Fibroblast of lung (primary cell): ENCODE results near the gene HTRA3.

ENCODE experiments used
- CTCF ChIP-seq, 2 donors: IDR thresholded peaks in 1 of 2; conservative IDR thresholded peaks in 1 of 2; 1 replicate in 1 of 2; 2 replicates in 1 of 2; pipeline ENCODE4 v1.5.1; 2011 to 2012; ENCODE audit warnings: low read length in 2 of 2, control low read depth in 1 of 2, inconsistent platforms in 1 of 2, low read depth in 1 of 2, mild to moderate bottlenecking in 1 of 2
- EZH2 ChIP-seq: IDR thresholded peaks from 2 replicates; pipeline ENCODE4 v1.5.1; 2012; ENCODE audit warnings: low read length, control low read depth, mild to moderate bottlenecking; ENCODE audit errors: missing control alignments

DNA sequence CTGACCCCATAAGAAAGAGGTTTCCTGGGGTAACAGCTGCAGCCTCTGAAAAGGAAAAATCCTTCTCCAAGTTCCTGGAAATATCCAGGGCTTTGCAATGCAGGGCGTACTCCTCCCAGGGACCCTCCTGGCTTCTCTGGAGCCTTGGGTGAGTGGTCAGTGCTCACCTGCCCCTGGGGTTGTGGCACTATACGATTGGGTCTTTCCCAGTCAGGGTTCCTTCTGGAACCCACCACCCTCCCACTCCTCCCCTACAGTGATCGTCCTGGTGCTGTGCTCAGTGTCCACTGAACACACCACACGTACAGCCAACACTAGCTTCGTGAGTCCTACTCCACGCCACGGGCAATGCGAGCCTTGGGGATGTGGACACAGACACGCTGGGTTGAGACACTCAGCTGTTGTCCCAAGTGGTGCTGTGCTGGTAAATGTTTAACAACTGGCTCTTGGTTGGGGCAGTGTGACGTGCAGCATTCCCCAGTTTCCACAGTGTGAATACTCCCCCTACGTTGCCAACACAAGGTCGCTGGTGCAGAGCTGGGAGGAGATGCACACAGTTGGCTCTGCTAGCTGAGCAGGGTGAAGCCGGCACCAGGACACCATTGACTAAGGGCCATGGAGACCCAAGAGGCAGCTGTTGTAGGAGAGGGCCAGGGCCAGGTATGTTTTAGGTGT, 65.4 kb downstream of the HTRA3 start:
- TF ChIP-seq EZH2 = no peak
- no peak for TF ChIP-seq CTCF (conservative IDR thresholded peaks at IDR 0.05 in 1 of 2, IDR thresholded peaks at IDR 0.05 in 1 of 2; ENCODE audit: low read depth in 1 of 2, low read length in 2 of 2)
